ENCODE results near the gene HMCN2. TPM values are rescaled to one million over a fixed set of nuclear protein-coding genes. Genes with fewer than 3 reads are reported as not detected.

HMCN2 gene
- total and polyA plus RNA-seq, 2 of the 4 experiments (the other 2 are of a cell fraction) = 0.02 TPM; not detected in 1

DNA sequence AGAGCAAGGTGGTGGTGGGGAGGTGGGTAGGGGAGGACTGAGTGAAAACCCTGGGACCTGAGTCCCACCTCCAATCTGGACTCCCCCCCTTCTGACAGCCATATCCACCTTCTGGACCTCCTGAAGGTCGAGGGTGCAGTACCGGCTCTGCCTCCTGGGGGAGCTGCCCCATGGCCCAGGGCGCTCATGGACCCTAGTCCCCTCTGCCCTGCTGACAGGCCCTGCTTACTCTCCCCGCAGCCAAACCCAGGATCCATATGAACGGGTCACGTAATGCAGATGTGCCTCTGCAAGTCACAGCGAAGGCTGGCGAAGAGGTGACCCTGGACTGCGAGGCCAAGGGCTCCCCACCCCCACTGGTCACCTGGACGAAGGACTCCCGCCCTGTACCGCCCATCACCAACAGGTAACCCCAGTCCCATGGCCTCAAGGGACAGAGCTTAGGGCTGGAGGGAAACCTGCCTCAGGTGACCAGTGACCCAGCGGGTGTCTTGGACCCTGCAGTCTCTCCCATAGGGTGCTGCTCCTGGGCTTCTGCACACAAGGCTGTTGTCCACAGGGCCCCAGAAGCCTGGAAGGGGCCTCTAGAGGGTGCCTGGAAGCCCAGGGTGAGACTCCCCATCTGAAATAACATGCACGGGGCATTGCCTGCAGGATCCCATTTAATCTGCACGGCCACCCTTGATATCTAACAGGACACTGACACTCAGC is 61.7 kb downstream of the HMCN2 start:
- no TSS peak for BruUV-seq (replicated peaks)
- H2AFZ ChIP-seq (replicated peaks; ENCODE audit: low read length, poor library complexity) = no peak overlapping the region
- no peak overlapping the region for H2AK5ac ChIP-seq (ENCODE audit: low read depth, low read length)
- no peak overlapping the region for H3K4me3 ChIP-seq (ENCODE audit: insufficient read depth, low read depth, low read length)
- CTCF ChIA-PET = no interaction called here
- no peaks in the 10 kb centered on the region for H3K9me1 ChIP-seq (ENCODE audit: insufficient read depth, low read length)
- H2AK9ac ChIP-seq (replicated peaks; ENCODE audit: low read depth, low read length, poor library complexity) = no peak overlapping the region
- no peak overlapping the region for H3K4me2 ChIP-seq (ENCODE audit: low read depth, low read length)
- H3K27ac ChIP-seq (ENCODE audit: insufficient read depth, low read length) = no peak overlapping the region
- no peak overlapping the region for H4K91ac ChIP-seq (ENCODE audit: insufficient read depth, low read depth, low read length)
- no peak for ATAC-seq (ENCODE audit: low read depth)
- no peak overlapping the region for H3K18ac ChIP-seq (ENCODE audit: low read depth, low read length)
- H3K36me3 ChIP-seq (ENCODE audit: control insufficient read depth, insufficient read depth, low read length) = no peaks in the 10 kb centered on the region
- no peak overlapping the region for H4K5ac ChIP-seq (ENCODE audit: low read depth, low read length)
- no peak overlapping the region for H2BK20ac ChIP-seq (ENCODE audit: low read depth, low read length)
- peaks cover 51% of the 10 kb centered on the region for H3K27me3 ChIP-seq (ENCODE audit: control insufficient read depth, insufficient read depth, low read length)
- no peak overlapping the region for H4K8ac ChIP-seq (ENCODE audit: low read depth in 2 of 2, low read length in 2 of 2)
- H3K9ac ChIP-seq (ENCODE audit: low read depth, low read length) = no peak overlapping the region
- 0 out of 2 replicates have a peak, but pooled peaks cover 2% of the 10 kb centered on the region for H4K20me1 ChIP-seq (ENCODE audit: insufficient read depth, low read length)
- intact Hi-C loops (cut with micrococcal nuclease) = no loop called here
- H3K56ac ChIP-seq (ENCODE audit: extremely low read depth, insufficient read depth, low read length) = no peak overlapping the region
- H3K4me1 ChIP-seq (ENCODE audit: control insufficient read depth, insufficient read depth, low read length) = peaks cover 13% of the 10 kb centered on the region
- no peak overlapping the region for H3K4ac ChIP-seq (ENCODE audit: low read depth, low read length)
- DNase-seq = no peak
- H3K14ac ChIP-seq (replicated peaks; ENCODE audit: low read depth, low read length) = no peak overlapping the region
- H3K23ac ChIP-seq (ENCODE audit: low read depth, low read length) = no peak overlapping the region
- WGBS, 2 experiments (ENCODE audit: extremely low coverage in 2 of 2, insufficient read length in 1 of 2) = 92% methylated on average over 2 of the region's 15 CpGs; no CpG with 5 or more reads in 1 of the 2 experiments
- POLR2A ChIA-PET (ENCODE audit: unreplicated experiment) = no interaction called here
- H2BK120ac ChIP-seq (ENCODE audit: low read depth, low read length) = no peak overlapping the region
- no peaks in the 10 kb centered on the region for H3K79me1 ChIP-seq (ENCODE audit: low read depth in 1 of 2, low read length in 2 of 2)
- TF ChIP-seq MAZ (IDR thresholded peaks at IDR 0.05; ENCODE audit: borderline replicate concordance, low read depth, low read length) (no peak), RAD21 (IDR thresholded peaks at IDR 0.05; ENCODE audit: low read length) (no peak), RFX5 (IDR thresholded peaks at IDR 0.05; ENCODE audit: low read depth, low read length) (no peak), BHLHE40 (IDR thresholded peaks at IDR 0.05; ENCODE audit: low read depth, low read length) (no peak)
- TF ChIP-seq, protein P1, sequence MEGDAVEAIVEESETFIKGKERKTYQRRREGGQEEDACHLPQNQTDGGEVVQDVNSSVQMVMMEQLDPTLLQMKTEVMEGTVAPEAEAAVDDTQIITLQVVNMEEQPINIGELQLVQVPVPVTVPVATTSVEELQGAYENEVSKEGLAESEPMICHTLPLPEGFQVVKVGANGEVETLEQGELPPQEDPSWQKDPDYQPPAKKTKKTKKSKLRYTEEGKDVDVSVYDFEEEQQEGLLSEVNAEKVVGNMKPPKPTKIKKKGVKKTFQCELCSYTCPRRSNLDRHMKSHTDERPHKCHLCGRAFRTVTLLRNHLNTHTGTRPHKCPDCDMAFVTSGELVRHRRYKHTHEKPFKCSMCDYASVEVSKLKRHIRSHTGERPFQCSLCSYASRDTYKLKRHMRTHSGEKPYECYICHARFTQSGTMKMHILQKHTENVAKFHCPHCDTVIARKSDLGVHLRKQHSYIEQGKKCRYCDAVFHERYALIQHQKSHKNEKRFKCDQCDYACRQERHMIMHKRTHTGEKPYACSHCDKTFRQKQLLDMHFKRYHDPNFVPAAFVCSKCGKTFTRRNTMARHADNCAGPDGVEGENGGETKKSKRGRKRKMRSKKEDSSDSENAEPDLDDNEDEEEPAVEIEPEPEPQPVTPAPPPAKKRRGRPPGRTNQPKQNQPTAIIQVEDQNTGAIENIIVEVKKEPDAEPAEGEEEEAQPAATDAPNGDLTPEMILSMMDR (conservative IDR thresholded peaks at IDR 0.05; ENCODE audit: low read depth, low read length) = peak; percentile 19; the same call in 1 of the 2 replicates
- in situ Hi-C loops (cut with MboI; ENCODE audit: low sequenced_read_pairs) = no loop called here
- H2BK5ac ChIP-seq (ENCODE audit: low read depth, low read length, poor library complexity, severe bottlenecking) = no peak overlapping the region
- dilution Hi-C loops (cut with HindIII; ENCODE audit: low sequenced_read_pairs, unreplicated experiment) = no loop called here
- no peaks in the 10 kb centered on the region for H3K9me3 ChIP-seq (ENCODE audit: control insufficient read depth, insufficient read depth, low read length)
- no peak overlapping the region for H2BK15ac ChIP-seq (ENCODE audit: low read depth, low read length)
